H9 (cell line): ENCODE data around the gene PCARE. TPM values are rescaled to one million over a fixed set of nuclear protein-coding genes. Genes with fewer than 3 reads are reported as not detected.

Source experiments
- DNase-seq: peaks from one replicate; pipeline ENCODE4 v3.0.0-alpha.2; 2017
- H2AFZ ChIP-seq: one replicate; pipeline ENCODE4 v1.6.1; 2013; ENCODE audit warnings: mild to moderate bottlenecking, low read length, control low read depth, moderate library complexity
- H2AK5ac ChIP-seq: 2 replicates; pipeline ENCODE4 v1.6.1; 2013; ENCODE audit warnings: low read length, control low read depth, mixed read lengths; ENCODE audit not compliant: insufficient read length
- H2BK120ac ChIP-seq: one replicate; pipeline ENCODE4 v1.6.1; 2013; ENCODE audit warnings: low read depth, mild to moderate bottlenecking, low read length, control low read depth, inconsistent platforms; ENCODE audit not compliant: poor library complexity, severe bottlenecking
- H2BK12ac ChIP-seq: 2 replicates; pipeline ENCODE4 v1.6.1; 2013; ENCODE audit warnings: low read length, control low read depth, mixed read lengths, low read depth; ENCODE audit not compliant: insufficient read length
- H2BK15ac ChIP-seq: 2 replicates; pipeline ENCODE4 v1.6.1; 2013; ENCODE audit warnings: low read depth, low read length, control low read depth
- H2BK20ac ChIP-seq: one replicate; pipeline ENCODE4 v1.6.1; 2013; ENCODE audit warnings: low read depth, mild to moderate bottlenecking, low read length, control low read depth, inconsistent platforms; ENCODE audit not compliant: poor library complexity, severe bottlenecking
- H2BK5ac ChIP-seq: 2 replicates; pipeline ENCODE4 v1.6.1; 2013; ENCODE audit warnings: low read length, control low read depth, mixed read lengths; ENCODE audit not compliant: insufficient read length
- H3K14ac ChIP-seq: 2 replicates; pipeline ENCODE4 v1.6.1; 2013; ENCODE audit warnings: low read length, control low read depth; ENCODE audit not compliant: insufficient read depth
- H3K18ac ChIP-seq: 2 replicates; pipeline ENCODE4 v1.6.1; 2013; ENCODE audit warnings: low read depth, mild to moderate bottlenecking, mixed read lengths, low read length, control low read depth; ENCODE audit not compliant: insufficient read length
- H3K23ac ChIP-seq: 2 replicates; pipeline ENCODE4 v1.6.1; 2013; ENCODE audit warnings: low read length, control low read depth, mixed read lengths, low read depth; ENCODE audit not compliant: insufficient read length
- H3K23me2 ChIP-seq: 2 replicates; pipeline ENCODE4 v1.6.1; 2013; ENCODE audit warnings: low read depth, mild to moderate bottlenecking, mixed read lengths, low read length, control low read depth; ENCODE audit not compliant: insufficient read length, poor library complexity, severe bottlenecking
- H3K27ac ChIP-seq: 2 replicates; pipeline ENCODE4 v1.5.1; 2013; ENCODE audit warnings: low read length, control low read depth, mixed read lengths, low read depth; ENCODE audit not compliant: insufficient read length
- H3K27me3 ChIP-seq: 2 replicates; pipeline ENCODE4 v1.6.1; 2013; ENCODE audit warnings: low read length, control low read depth, inconsistent platforms; ENCODE audit not compliant: insufficient read depth
- H3K4ac ChIP-seq: 2 replicates; pipeline ENCODE4 v1.6.1; 2013; ENCODE audit warnings: low read depth, mild to moderate bottlenecking, control low read depth, inconsistent platforms, low read length, moderate library complexity
- H3K4me1 ChIP-seq: 2 replicates; pipeline ENCODE4 v1.6.1; 2013; ENCODE audit warnings: low read length, control low read depth, inconsistent platforms; ENCODE audit not compliant: insufficient read depth
- H3K4me2 ChIP-seq: 2 replicates; pipeline ENCODE4 v1.6.1; 2013; ENCODE audit warnings: low read length, control low read depth, mixed read lengths; ENCODE audit not compliant: insufficient read length, insufficient read depth
- H3K56ac ChIP-seq: 2 replicates; pipeline ENCODE4 v1.6.1; 2013; ENCODE audit warnings: low read depth, mild to moderate bottlenecking, mixed read lengths, low read length, control low read depth; ENCODE audit not compliant: insufficient read length
- H3K79me1 ChIP-seq: 2 replicates; pipeline ENCODE4 v1.6.1; 2013; ENCODE audit warnings: low read depth, mild to moderate bottlenecking, moderate library complexity, low read length, control low read depth, inconsistent platforms; ENCODE audit not compliant: insufficient read depth, poor library complexity, severe bottlenecking
- H3K79me2 ChIP-seq: 2 replicates; pipeline ENCODE4 v1.6.1; 2013; ENCODE audit warnings: low read length, control low read depth, inconsistent platforms; ENCODE audit not compliant: insufficient read depth
- H3K9ac ChIP-seq: 2 replicates; pipeline ENCODE4 v1.6.1; 2013; ENCODE audit warnings: low read length, control low read depth, mixed read lengths; ENCODE audit not compliant: insufficient read length; ENCODE audit errors: extremely low read depth
- H3K9me3 ChIP-seq: one replicate; pipeline ENCODE4 v1.6.1; 2013; ENCODE audit warnings: low read depth, low read length, inconsistent platforms; ENCODE audit not compliant: control insufficient read depth
- H3T11ph ChIP-seq: one replicate; pipeline ENCODE4 v1.6.1; 2013; ENCODE audit warnings: mild to moderate bottlenecking, low read length, control low read depth, inconsistent platforms
- H4K20me1 ChIP-seq: one replicate; pipeline ENCODE4 v1.6.1; 2013; ENCODE audit not compliant: control insufficient read depth, insufficient read length, insufficient read depth
- H4K5ac ChIP-seq: 2 replicates; pipeline ENCODE4 v1.6.1; 2013; ENCODE audit warnings: low read depth, mild to moderate bottlenecking, mixed read lengths, low read length, control low read depth; ENCODE audit not compliant: insufficient read length
- H4K8ac ChIP-seq: replicated peaks from 2 replicates; pipeline ENCODE4 v1.6.1; 2013; ENCODE audit warnings: low read length, control low read depth, mixed read lengths, low read depth; ENCODE audit not compliant: insufficient read length
- H4K91ac ChIP-seq: 2 replicates; pipeline ENCODE4 v1.6.1; 2013; ENCODE audit warnings: low read depth, mild to moderate bottlenecking, moderate library complexity, mixed read lengths, low read length, control low read depth; ENCODE audit not compliant: insufficient read length
- H3K27ac Mint-ChIP-seq, 3 experiments: 2 replicates in 2 of 3; 3 replicates in 1 of 3; pipeline ENCODE4 v1.8.0; 2020 to 2021; ENCODE audit warnings: mixed read lengths in 3 of 3, mild to moderate bottlenecking in 1 of 3, moderate library complexity in 1 of 3
- H3K27me3 Mint-ChIP-seq: 2 replicates; pipeline ENCODE4 v1.8.0; 2021; ENCODE audit warnings: low read depth, mild to moderate bottlenecking, moderate library complexity, mixed read lengths
- H3K36me3 Mint-ChIP-seq, 3 experiments: 2 replicates in 2 of 3; 3 replicates in 1 of 3; pipeline ENCODE4 v1.8.0; 2020 to 2021; ENCODE audit warnings: low read depth in 3 of 3, mixed read lengths in 3 of 3; ENCODE audit not compliant: insufficient read depth in 1 of 3
- H3K4me1 Mint-ChIP-seq, 2 experiments: 2 replicates each; pipeline ENCODE4 v1.8.0; 2020; ENCODE audit warnings: mixed read lengths in 2 of 2
- H3K4me3 Mint-ChIP-seq, 2 experiments: 2 replicates in 1 of 2; 3 replicates in 1 of 2; pipeline ENCODE4 v1.8.0; 2020 to 2021; ENCODE audit warnings: mild to moderate bottlenecking in 2 of 2, mixed read lengths in 2 of 2, moderate library complexity in 1 of 2
- H3K9me3 Mint-ChIP-seq, 2 experiments: 2 replicates in 1 of 2; 3 replicates in 1 of 2; pipeline ENCODE4 v1.8.0; 2020; ENCODE audit warnings: mild to moderate bottlenecking in 2 of 2, mixed read lengths in 2 of 2, moderate library complexity in 1 of 2
- CTCF ChIP-seq: fragments of 200-600 bp; sonication (generic); conservative IDR thresholded peaks from 3 replicates; pipeline ENCODE4 v1.8.0; 2021; ENCODE audit warnings: antibody characterized with exemption, mild to moderate bottlenecking
- WGBS: extraction: QIAGEN DNeasy Blood & Tissue Kit; methylation state at CpG from one replicate; pipeline ENCODE4 v1.1.7; 2013; ENCODE audit warnings: missing lambda C conversion rate, low lambda C conversion rate, mixed read lengths; ENCODE audit not compliant: insufficient read length; ENCODE audit errors: extremely low coverage; 5-methylcytosine and 5-hydroxymethylcytosine counted together
- total RNA-seq: library from RNA; stranded (reverse); gene quantifications from 2 replicates; pipeline ENCODE4 v1.2.1, GENCODE V29; 2021

The PCARE gene
- total RNA-seq, 1 experiment from 2014 or later: not detected

- H3K27ac Mint-ChIP-seq: no peak overlapping the region
- DNase-seq: no peak
- no peak overlapping the region for H2AFZ ChIP-seq
These were observed 6.8 kb upstream of the PCARE start for GRCh38 chr2:29080886-29081743.

More at GRCh38 chr2:29080886-29081743, 6.8 kb upstream of the PCARE start:
- Histone ChIP-seq H2BK5ac (no peak overlapping the region), H3K27me3 (no peaks in the 10 kb centered on the region), H3K79me1 (no peaks in the 10 kb centered on the region), H3K9ac (no peak overlapping the region), H3K23ac (no peak overlapping the region), H2BK15ac (no peak overlapping the region), H3K79me2 (no peaks in the 10 kb centered on the region), H2BK12ac (no peak overlapping the region), H3K4me2 (no peak overlapping the region), H2BK120ac (no peak overlapping the region), H3K4me1 (no peaks in the 10 kb centered on the region), H4K91ac (no peak overlapping the region), H3T11ph (no peak overlapping the region), H3K23me2 (no peaks in the 10 kb centered on the region), H3K27ac (no peak overlapping the region), H3K18ac (no peak overlapping the region), H4K5ac (no peak overlapping the region), H2AK5ac (no peak overlapping the region), H2BK20ac (no peak overlapping the region), H3K9me3 (peaks cover 8% of the 10 kb centered on the region), H3K14ac (no peak overlapping the region), H3K4ac (no peak overlapping the region), H4K20me1 (no peaks in the 10 kb centered on the region), H3K56ac (no peak overlapping the region), H4K8ac (no peak overlapping the region)
- whole genome bisulfite sequencing: no CpG with 5 or more reads among the region's 12 CpGs
- peaks cover 2% of the 10 kb centered on the region; the same call in 1 of the 2 replicates for H3K27me3 Mint-ChIP-seq
- no peak overlapping the region for H3K4me3 Mint-ChIP-seq
- H3K36me3 Mint-ChIP-seq: peaks cover 0 to 7% (median 3%) of the 10 kb centered on the region in 3 experiments; a peak in 4 of 7 replicates
- H3K9me3 Mint-ChIP-seq: peaks cover 14 to 15% of the 10 kb centered on the region in 2 experiments
- TF ChIP-seq CTCF: no peak
- peaks cover 0 to 4% of the 10 kb centered on the region in 2 experiments; a peak in 2 of 4 replicates for H3K4me1 Mint-ChIP-seq
